CD4-positive, CD25-positive, alpha-beta regulatory T cell (primary cell): ENCODE data around the gene RPL23. TPM values are rescaled to one million over a fixed set of nuclear protein-coding genes. Genes with fewer than 3 reads are reported as not detected.

Experiments
- ATAC-seq, 2 donors: fragments of 150-1000 bp; cut with Tn5 transposase; one replicate each; pipeline ENCODE4 v1.10.0; 2021; ENCODE audit warnings: low read depth in 2 of 2, moderate number of reproducible peaks in 2 of 2, moderate library complexity in 1 of 2
- DNase-seq, 3 donors: peaks; one replicate each; pipeline versions ENCODE4 v3.0.0 to v3.0.0-alpha.2; 2012 to 2022; ENCODE audit warnings: mixed read lengths in 1 of 3
- H3K27ac ChIP-seq: one replicate; pipeline ENCODE4 v1.7.0; 2013; ENCODE audit warnings: mild to moderate bottlenecking, low read length; ENCODE audit not compliant: insufficient read depth, poor library complexity, severe bottlenecking
- H3K27me3 ChIP-seq: one replicate; pipeline ENCODE4 v1.7.0; 2013; ENCODE audit warnings: low read length; ENCODE audit not compliant: control insufficient read depth, insufficient read depth
- H3K36me3 ChIP-seq: one replicate; pipeline ENCODE4 v1.7.0; 2013; ENCODE audit warnings: mild to moderate bottlenecking, low read length, moderate library complexity; ENCODE audit not compliant: control insufficient read depth, insufficient read depth
- H3K4me1 ChIP-seq: 2 replicates; pipeline ENCODE4 v1.7.0; 2013; ENCODE audit warnings: mild to moderate bottlenecking, low read length; ENCODE audit not compliant: insufficient read depth, control insufficient read depth, poor library complexity, severe bottlenecking
- H3K4me3 ChIP-seq: one replicate; pipeline ENCODE4 v1.7.0; 2013; ENCODE audit warnings: low read depth, mild to moderate bottlenecking, low read length, moderate library complexity
- H3K9me3 ChIP-seq, 2 experiments: 1 replicate in 1 of 2; 2 replicates in 1 of 2; pipeline ENCODE4 v1.7.0; 2013; ENCODE audit warnings: low read length in 2 of 2, mild to moderate bottlenecking in 1 of 2, moderate library complexity in 1 of 2; ENCODE audit not compliant: control insufficient read depth in 2 of 2
- H3K27ac Mint-ChIP-seq, 3 donors: one replicate each; pipeline ENCODE4 v1.8.0; 2020 to 2022; ENCODE audit warnings: mild to moderate bottlenecking in 3 of 3, mixed read lengths in 3 of 3, moderate library complexity in 2 of 3
- H3K27me3 Mint-ChIP-seq: one replicate; pipeline ENCODE4 v1.8.0; 2022; ENCODE audit warnings: mild to moderate bottlenecking, mixed read lengths
- H3K36me3 Mint-ChIP-seq: one replicate; pipeline ENCODE4 v1.8.0; 2020; ENCODE audit warnings: mixed read lengths
- H3K4me1 Mint-ChIP-seq, 4 donors: one replicate each; pipeline ENCODE4 v1.8.0; 2020 to 2022; ENCODE audit warnings: mixed read lengths in 4 of 4, mild to moderate bottlenecking in 1 of 4
- H3K4me3 Mint-ChIP-seq, 4 donors: one replicate each; pipeline ENCODE4 v1.8.0; 2020 to 2022; ENCODE audit warnings: mild to moderate bottlenecking in 4 of 4, mixed read lengths in 4 of 4, moderate library complexity in 3 of 4
- H3K9me3 Mint-ChIP-seq, 7 donors: one replicate each; pipeline ENCODE4 v1.8.0; 2020 to 2022; ENCODE audit warnings: mixed read lengths in 7 of 7, mild to moderate bottlenecking in 3 of 7, moderate library complexity in 2 of 7
- polyA plus RNA-seq, 4 donors: library from polyadenylated mRNA; unstranded; fragments of 300-500 nt; fragmentation: Illumina TruSeq; gene quantifications; one replicate each; pipeline ENCODE4 v1.2.3, GENCODE V29; 2021
- total RNA-seq: library from RNA; stranded (reverse); gene quantifications from one replicate; pipeline ENCODE4 v1.2.3, GENCODE V29; 2022

The RPL23 gene
- total RNA-seq (1,411 TPM), polyA plus RNA-seq (1,000 to 10,000 TPM; 1,034 to 1,357 (median 1,206) TPM)

DNA sequence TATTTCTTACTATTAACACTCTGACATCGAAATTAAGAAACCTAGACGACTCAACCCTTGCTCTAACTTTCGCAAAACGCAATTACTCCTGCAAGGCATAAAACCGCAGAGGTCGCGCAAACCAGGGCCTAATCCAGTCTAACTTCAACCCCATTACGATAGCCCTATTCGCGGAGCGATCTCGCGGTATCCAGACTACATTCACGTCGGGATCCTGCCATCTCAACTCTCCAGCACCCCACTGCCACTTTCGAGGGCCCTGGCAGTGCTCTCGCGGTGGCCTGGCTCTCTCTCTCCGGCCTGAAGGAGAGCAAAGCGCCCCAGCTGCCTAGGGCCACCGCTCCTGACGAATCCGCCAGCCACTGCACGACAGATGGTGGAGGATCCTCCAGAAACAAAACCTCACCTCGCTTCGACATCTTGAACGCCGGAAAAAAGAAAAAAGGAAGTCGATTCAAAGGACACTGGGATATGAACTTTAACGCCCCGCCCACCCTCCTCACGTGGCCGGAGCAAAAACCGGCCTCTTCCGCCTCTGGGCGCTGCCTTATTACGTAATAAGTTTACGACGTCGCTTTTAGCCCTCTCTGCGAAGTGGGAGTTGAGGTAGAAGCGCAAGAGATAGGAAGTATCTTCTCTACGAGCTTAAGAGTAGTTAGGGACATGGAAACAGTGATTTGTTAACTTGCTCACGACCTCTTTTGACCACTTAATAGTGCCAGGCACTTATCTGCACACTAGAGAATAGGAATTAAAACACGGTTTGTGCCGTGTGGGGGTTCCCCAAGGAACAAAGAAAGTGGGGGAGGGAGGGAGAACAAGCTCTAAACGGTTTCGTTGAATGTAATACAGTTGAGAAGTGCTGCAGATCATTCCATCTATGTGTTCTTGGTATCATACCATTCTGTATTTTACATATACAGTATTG, at the start of gene RPL23:
Gene RPL23 (minus strand): TSS at position 430 of the 928 bp plus-strand sequence. CDS start 11 bp downstream, at position 419.
- H3K4me1 Mint-ChIP-seq: peaks cover 9 to 42% (median 35%) of the 10 kb centered on the region in 4 donors
- H3K4me3 Mint-ChIP-seq: peak within 1 kb of the TSS; percentile 90 to 95 (median 94)
- H3K4me3 ChIP-seq: peak within 1 kb of the TSS; percentile 99
- H3K36me3 Mint-ChIP-seq: peaks cover 41% of the 10 kb centered on the region
- peak; percentile 88 to 98 (median 92) for DNase-seq
- H3K27ac Mint-ChIP-seq: peak within 1 kb of the TSS; percentile 96 to 99 (median 99)
- peaks cover 39% of the 10 kb centered on the region for H3K4me1 ChIP-seq
- H3K27me3 ChIP-seq: no peaks in the 10 kb centered on the region
- H3K9me3 ChIP-seq: no peaks in the 10 kb centered on the region
- no peaks in the 10 kb centered on the region for H3K9me3 Mint-ChIP-seq
- H3K27me3 Mint-ChIP-seq: no peaks in the 10 kb centered on the region
- H3K36me3 ChIP-seq: peaks cover 34% of the 10 kb centered on the region
- peak within 1 kb of the TSS; percentile 96 for H3K27ac ChIP-seq
- ATAC-seq: peak; percentile 86 to 90

DNA sequence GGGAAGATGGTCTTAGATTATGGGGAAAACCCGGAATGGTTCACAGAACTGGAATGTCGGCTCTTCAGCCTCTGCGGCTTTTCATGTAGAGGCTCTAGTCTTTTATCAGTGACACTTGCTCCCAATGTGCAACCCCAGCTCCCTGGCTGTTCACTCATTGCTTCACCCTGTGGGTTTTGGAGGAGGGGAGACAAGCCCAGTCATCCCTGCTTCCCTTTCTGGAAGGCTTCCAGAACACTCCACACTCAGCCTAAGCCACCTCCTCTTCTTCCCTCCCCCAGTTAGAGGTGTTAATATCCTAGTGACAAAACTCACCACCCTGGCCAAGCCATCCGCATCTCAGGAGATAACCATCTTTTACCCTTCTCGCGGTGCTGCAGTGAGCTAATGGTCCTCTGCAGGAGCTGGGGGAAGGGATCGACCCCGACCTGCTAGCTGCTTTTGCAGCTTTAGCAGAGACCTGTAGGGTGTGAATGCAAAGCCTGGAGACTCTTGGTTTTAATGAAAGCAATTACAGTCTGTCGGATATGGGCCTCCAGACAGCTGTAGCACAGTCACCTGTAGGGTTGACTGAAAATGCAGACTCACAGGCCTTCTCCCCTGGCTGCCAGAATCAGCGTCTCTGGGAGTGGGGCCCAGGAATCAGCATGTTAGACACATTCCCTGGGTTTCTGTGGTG, 47.6 kb upstream of the RPL23 start:
- H3K27me3 ChIP-seq: no peaks in the 10 kb centered on the region
- Mint-ChIP-seq H3K4me3 (peak overlapping the region in 3 of 4 donors; percentile 75 to 81 (median 78)), H3K27me3 (no peaks in the 10 kb centered on the region), H3K4me1 (peaks cover 22 to 75% (median 38%) of the 10 kb centered on the region in 4 donors), H3K36me3 (peaks cover 20% of the 10 kb centered on the region), H3K9me3 (no peaks in the 10 kb centered on the region), H3K27ac (peak overlapping the region in 2 of 3 donors; percentile 80 to 83)
- H3K9me3 ChIP-seq: no peaks in the 10 kb centered on the region
- peak in 1 of 3 donors; percentile 40 for DNase-seq
- H3K4me3 ChIP-seq: peak overlapping the region; percentile 37
- ATAC-seq: no peak
- peaks cover 58% of the 10 kb centered on the region for H3K4me1 ChIP-seq
- peak overlapping the region; percentile 62 for H3K27ac ChIP-seq
- H3K36me3 ChIP-seq: peaks cover 41% of the 10 kb centered on the region

DNA sequence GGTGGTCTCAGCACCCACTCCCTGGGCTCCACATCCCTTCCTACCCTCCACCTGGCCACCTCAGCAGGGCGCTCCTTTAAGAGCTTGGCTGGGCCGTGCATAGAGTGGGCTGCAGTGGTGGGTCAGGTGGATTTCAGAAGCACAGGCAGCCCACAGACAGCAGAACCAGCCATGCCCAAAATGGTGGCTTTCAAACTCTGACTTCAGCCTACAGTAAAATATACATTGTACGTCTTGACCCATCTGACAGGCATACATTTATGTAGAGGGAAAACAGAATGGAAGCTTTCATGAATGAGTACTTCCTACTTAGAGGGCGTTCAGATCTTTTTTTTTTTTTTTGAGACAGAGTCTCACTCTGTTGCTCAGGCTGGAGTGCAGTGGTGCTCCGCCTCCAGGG, 45.9 kb upstream of the RPL23 start:
- Mint-ChIP-seq H3K27me3 (no peaks in the 10 kb centered on the region), H3K4me3 (peak overlapping the region; percentile 83 to 89 (median 86)), H3K9me3 (no peaks in the 10 kb centered on the region), H3K36me3 (peaks cover 20% of the 10 kb centered on the region), H3K4me1 (peaks cover 22 to 75% (median 37%) of the 10 kb centered on the region in 4 donors), H3K27ac (peak overlapping the region; percentile 90 to 97 (median 95))
- Histone ChIP-seq H3K36me3 (peaks cover 33% of the 10 kb centered on the region), H3K9me3 (no peaks in the 10 kb centered on the region), H3K4me1 (peaks cover 62% of the 10 kb centered on the region), H3K4me3 (peak overlapping the region; percentile 61), H3K27ac (peak overlapping the region; percentile 93), H3K27me3 (no peaks in the 10 kb centered on the region)
- no peak for DNase-seq
- ATAC-seq: no peak

DNA sequence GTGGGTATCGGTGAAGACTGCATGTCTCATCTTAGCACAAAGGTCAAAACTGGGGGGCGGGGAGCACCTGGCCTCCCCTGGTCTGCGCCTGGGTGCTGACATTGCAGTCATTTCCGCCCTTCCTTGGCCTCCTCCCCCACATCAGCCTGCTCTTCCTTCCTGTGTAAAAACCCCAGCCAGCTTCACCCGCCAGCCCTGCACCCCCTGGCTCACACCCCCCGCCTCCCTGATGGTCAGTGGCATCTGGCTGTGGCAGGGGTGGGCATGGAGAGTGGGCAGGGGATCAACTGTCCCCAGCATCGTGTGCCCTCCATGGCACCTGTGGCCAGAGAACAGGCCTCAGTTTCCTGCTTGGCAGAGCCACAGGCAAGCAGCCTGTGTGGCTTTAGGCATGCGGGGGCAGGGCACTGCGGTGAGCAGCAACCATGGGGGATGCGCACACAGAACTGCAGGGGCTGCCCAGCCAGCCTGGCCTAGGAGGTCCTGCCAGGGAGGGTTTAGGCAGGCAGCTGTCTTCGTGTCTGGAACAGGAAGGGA, 45.4 kb upstream of the RPL23 start:
- H3K4me3 ChIP-seq: peak overlapping the region; percentile 61
- no peaks in the 10 kb centered on the region for H3K27me3 ChIP-seq
- no peaks in the 10 kb centered on the region for H3K9me3 ChIP-seq
- Mint-ChIP-seq H3K27ac (peak overlapping the region; percentile 95 to 99 (median 97)), H3K4me3 (peak overlapping the region; percentile 83 to 89 (median 86)), H3K4me1 (peaks cover 19 to 78% (median 39%) of the 10 kb centered on the region in 4 donors), H3K9me3 (no peaks in the 10 kb centered on the region), H3K27me3 (no peaks in the 10 kb centered on the region), H3K36me3 (peaks cover 17% of the 10 kb centered on the region)
- H3K4me1 ChIP-seq: peaks cover 64% of the 10 kb centered on the region
- H3K27ac ChIP-seq: peak overlapping the region; percentile 93
- H3K36me3 ChIP-seq: peaks cover 31% of the 10 kb centered on the region
- peak; percentile 92 for ATAC-seq
- peak; percentile 66 to 93 (median 76) for DNase-seq

DNA sequence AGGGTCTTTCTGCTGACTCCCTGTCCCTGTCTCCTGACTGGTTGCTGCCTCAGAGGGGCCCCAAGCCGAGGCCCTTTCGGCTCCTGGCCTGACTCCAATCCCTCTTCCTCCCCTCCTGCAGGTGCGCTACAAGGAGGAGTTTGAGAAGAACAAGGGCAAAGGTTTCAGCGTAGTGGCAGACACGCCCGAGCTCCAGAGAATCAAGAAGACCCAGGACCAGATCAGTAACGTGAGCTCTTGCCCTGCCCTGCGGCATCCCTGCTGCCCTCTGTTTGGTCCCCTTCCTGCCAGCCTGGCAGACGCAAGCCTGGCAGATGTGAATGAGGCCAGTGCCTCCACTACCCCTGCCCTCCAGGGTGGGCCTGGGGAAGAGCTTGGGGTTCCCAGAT, 44.8 kb upstream of the RPL23 start:
- Histone ChIP-seq H3K9me3 (no peaks in the 10 kb centered on the region), H3K4me3 (peak overlapping the region; percentile 61), H3K36me3 (peaks cover 25% of the 10 kb centered on the region), H3K4me1 (peaks cover 70% of the 10 kb centered on the region), H3K27me3 (no peaks in the 10 kb centered on the region), H3K27ac (peak overlapping the region; percentile 93)
- Mint-ChIP-seq H3K27me3 (no peaks in the 10 kb centered on the region), H3K27ac (peak overlapping the region; percentile 95 to 99 (median 97)), H3K4me1 (peaks cover 14 to 79% (median 35%) of the 10 kb centered on the region in 4 donors), H3K4me3 (peak overlapping the region; percentile 83 to 89 (median 86)), H3K36me3 (peaks cover 12% of the 10 kb centered on the region), H3K9me3 (no peaks in the 10 kb centered on the region)
- ATAC-seq: peak; percentile 35
- DNase-seq: peak in 2 of 3 donors; percentile 31 to 68

DNA sequence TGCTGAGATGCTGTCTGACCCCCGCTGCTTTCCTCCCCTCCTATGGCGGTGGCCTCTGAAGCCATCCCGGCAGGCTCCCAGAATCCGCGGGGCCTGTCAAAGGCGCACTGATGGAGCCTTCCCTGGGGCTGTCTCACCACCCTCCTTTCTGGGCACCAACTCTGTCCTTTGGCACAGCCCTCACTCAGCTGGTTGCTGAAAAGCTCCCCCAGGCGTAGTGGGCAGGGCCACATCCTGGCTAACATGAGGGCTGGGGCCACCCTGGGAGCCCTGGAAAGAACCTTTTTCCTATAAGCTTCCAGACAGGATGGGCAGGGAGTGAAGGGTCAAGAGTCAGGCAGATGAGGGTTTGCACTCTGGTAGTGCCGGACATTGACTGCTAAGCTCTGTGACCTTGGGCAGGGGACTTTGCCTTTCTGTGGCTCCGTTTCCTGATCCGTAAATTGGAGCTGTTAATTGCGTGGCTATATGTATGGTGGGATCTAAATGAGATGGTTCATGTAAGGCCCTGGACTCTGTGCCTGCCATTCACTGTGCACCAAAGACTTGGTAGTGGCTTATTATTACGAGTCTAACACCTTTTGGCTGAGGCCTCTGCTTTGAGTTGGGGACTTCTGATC, 44.3 kb upstream of the RPL23 start:
- H3K9me3 ChIP-seq: no peaks in the 10 kb centered on the region
- no peaks in the 10 kb centered on the region for H3K27me3 Mint-ChIP-seq
- H3K4me1 Mint-ChIP-seq: peaks cover 14 to 79% (median 31%) of the 10 kb centered on the region in 4 donors
- ATAC-seq (no peak), DNase-seq (no peak)
- peaks cover 26% of the 10 kb centered on the region for H3K36me3 ChIP-seq
- H3K27me3 ChIP-seq: no peaks in the 10 kb centered on the region
- H3K4me3 Mint-ChIP-seq: peak overlapping the region; percentile 83 to 89 (median 86)
- H3K27ac ChIP-seq: peak overlapping the region; percentile 93
- H3K9me3 Mint-ChIP-seq: no peaks in the 10 kb centered on the region
- peak overlapping the region; percentile 61 for H3K4me3 ChIP-seq
- peaks cover 8% of the 10 kb centered on the region for H3K36me3 Mint-ChIP-seq
- H3K4me1 ChIP-seq: peaks cover 75% of the 10 kb centered on the region
- peak overlapping the region; percentile 95 to 99 (median 97) for H3K27ac Mint-ChIP-seq

DNA sequence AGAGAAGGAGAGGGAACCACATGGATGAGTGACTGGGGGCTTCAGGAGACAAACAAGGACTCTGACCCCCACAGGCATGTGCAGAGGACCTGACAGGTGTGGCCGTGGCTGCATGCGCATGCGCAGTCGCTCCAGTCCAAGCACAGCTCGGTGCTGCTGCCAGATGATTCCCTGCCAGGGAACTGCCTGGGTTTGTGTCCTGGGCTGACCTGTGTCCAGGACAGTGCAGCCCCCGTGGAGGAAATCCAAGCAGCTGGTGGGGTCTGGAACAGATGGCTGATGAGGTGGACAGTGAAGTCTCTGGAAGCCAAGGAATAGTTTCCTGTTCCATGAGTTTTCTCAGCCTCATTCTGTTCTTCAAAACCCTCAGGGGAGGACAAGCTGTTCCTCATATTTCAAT, 43.7 kb upstream of the RPL23 start:
- peaks cover 14 to 81% (median 32%) of the 10 kb centered on the region in 4 donors for H3K4me1 Mint-ChIP-seq
- no peaks in the 10 kb centered on the region for H3K27me3 ChIP-seq
- peaks cover 81% of the 10 kb centered on the region for H3K4me1 ChIP-seq
- ATAC-seq: no peak
- H3K9me3 Mint-ChIP-seq: no peaks in the 10 kb centered on the region
- DNase-seq: no peak
- peaks cover 8% of the 10 kb centered on the region for H3K36me3 Mint-ChIP-seq
- H3K9me3 ChIP-seq: no peaks in the 10 kb centered on the region
- peak overlapping the region; percentile 93 for H3K27ac ChIP-seq
- no peak overlapping the region for H3K4me3 ChIP-seq
- no peak overlapping the region for H3K4me3 Mint-ChIP-seq
- peak overlapping the region; percentile 77 to 97 (median 95) for H3K27ac Mint-ChIP-seq
- peaks cover 30% of the 10 kb centered on the region for H3K36me3 ChIP-seq
- no peaks in the 10 kb centered on the region for H3K27me3 Mint-ChIP-seq
